ENCODE measurements around the gene CACNA1G.

GRCh38 chr17:50557630-50558029 lies 2.9 kb upstream of the CACNA1G start:
- no peak for TF ChIP-seq EZH2phosphoT487 (IDR thresholded peaks at IDR 0.05)
- TF ChIP-seq CTCF (IDR thresholded peaks at IDR 0.05), result no peak
